Caco-2 (cell line): ENCODE results near the gene TTC16. TPM values are rescaled to one million over a fixed set of nuclear protein-coding genes. Genes with fewer than 3 reads are reported as not detected.

Experiments
- BruUV-seq: library from RNA; stranded (reverse); fragments of 400-500 nt; replicated peaks from 2 replicates; lab custom pipeline; 2021; lab: Mats Ljungman, UMichigan
- CTCF ChIA-PET: fragments of 300-600 bp; sonication (Branson Sonifier 250); formaldehyde crosslinking; loops from one replicate; lab custom pipeline; 2022; ENCODE audit warnings: antibody characterized with exemption; lab: Charles Lee
- POLR2A ChIA-PET: fragments of 300-600 bp; sonication (Branson Sonifier 250); formaldehyde crosslinking; loops from one replicate; lab custom pipeline; 2022; ENCODE audit warnings: antibody characterized with exemption; lab: Charles Lee
- DNase-seq, 2 experiments: peaks; one replicate each; pipeline versions ENCODE4 v3.0.0 to v3.0.0-alpha.2; 2020 to 2022
- H3K27me3 ChIP-seq: replicated peaks from 2 replicates; pipeline ENCODE4 v1.6.0; 2011; ENCODE audit warnings: low read length; ENCODE audit not compliant: control insufficient read depth, insufficient read depth
- H3K36me3 ChIP-seq: 2 replicates; pipeline ENCODE4 v1.5.1; 2011; ENCODE audit warnings: low read length; ENCODE audit not compliant: control insufficient read depth, insufficient read depth
- H3K4me1 ChIP-seq: fragments of 250-450 bp; sonication (Bioruptor Pico); 2 replicates; pipeline ENCODE4 v1.5.1; 2020; ENCODE audit warnings: mild to moderate bottlenecking
- H3K4me3 ChIP-seq: 2 replicates; pipeline ENCODE4 v1.5.1; 2011; ENCODE audit warnings: low read depth, mild to moderate bottlenecking, control low read depth, low read length
- H3K9me3 ChIP-seq: fragments of 250-450 bp; sonication (Bioruptor Pico); 2 replicates; pipeline ENCODE4 v1.5.1; 2020; ENCODE audit warnings: mild to moderate bottlenecking, moderate library complexity
- H3K27ac Mint-ChIP-seq: one replicate; pipeline ENCODE4 v1.8.0; 2022; ENCODE audit warnings: mixed read lengths; ENCODE audit not compliant: unreplicated experiment
- H3K27me3 Mint-ChIP-seq: one replicate; pipeline ENCODE4 v1.8.0; 2022; ENCODE audit warnings: mixed read lengths; ENCODE audit not compliant: insufficient read depth, unreplicated experiment
- H3K36me3 Mint-ChIP-seq: one replicate; pipeline ENCODE4 v1.8.0; 2022; ENCODE audit warnings: mild to moderate bottlenecking, mixed read lengths; ENCODE audit not compliant: insufficient read depth, unreplicated experiment
- H3K4me1 Mint-ChIP-seq: one replicate; pipeline ENCODE4 v1.8.0; 2022; ENCODE audit warnings: low read depth, mixed read lengths; ENCODE audit not compliant: unreplicated experiment
- H3K4me3 Mint-ChIP-seq: one replicate; pipeline ENCODE4 v1.8.0; 2022; ENCODE audit warnings: mild to moderate bottlenecking, moderate library complexity, mixed read lengths; ENCODE audit not compliant: unreplicated experiment
- H3K9me3 Mint-ChIP-seq: one replicate; pipeline ENCODE4 v1.8.0; 2022; ENCODE audit warnings: mixed read lengths; ENCODE audit not compliant: unreplicated experiment
- CTCF ChIP-seq, 2 experiments: fragments of 200-600 bp in 1 of 2; IDR thresholded peaks; 1 replicate in 1 of 2; 2 replicates in 1 of 2; pipeline versions ENCODE4 v1.5.1 to v1.8.0; 2011 to 2022; ENCODE audit warnings: antibody characterized with exemption in 1 of 2, control low read depth in 1 of 2, inconsistent platforms in 1 of 2, low read depth in 1 of 2, low read length in 1 of 2, mild to moderate bottlenecking in 1 of 2, moderate library complexity in 1 of 2; ENCODE audit not compliant: insufficient read depth in 1 of 2, severe bottlenecking in 1 of 2, unreplicated experiment in 1 of 2
- intact Hi-C: fragments of 100-400 bp; cut with micrococcal nuclease; formaldehyde crosslinking; loops from one replicate; pipeline ENCODE4 v1.10.0; 2022; ENCODE audit not compliant: unreplicated experiment
- total RNA-seq: library from RNA; stranded (reverse); gene quantifications from 2 replicates; pipeline ENCODE4 v1.2.3, GENCODE V29; 2022

Gene TTC16
- total RNA-seq, 1 experiment from 2014 or later = not detected

- intact Hi-C loops = no loop called here
- Mint-ChIP-seq H3K4me1 (peaks cover 5% of the 10 kb centered on the region), H3K9me3 (no peaks in the 10 kb centered on the region), H3K36me3 (peaks cover 5% of the 10 kb centered on the region), H3K4me3 (no peak overlapping the region), H3K27ac (no peak overlapping the region), H3K27me3 (no peaks in the 10 kb centered on the region)
- Histone ChIP-seq H3K4me3 (no peak overlapping the region), H3K36me3 (no peaks in the 10 kb centered on the region), H3K4me1 (peaks cover 6% of the 10 kb centered on the region), H3K9me3 (no peaks in the 10 kb centered on the region), H3K27me3 (no peaks in the 10 kb centered on the region)
- BruUV-seq = no TSS peak
- DNase-seq = no peak
- CTCF ChIA-PET = no interaction called here
- no peak for TF ChIP-seq CTCF (IDR thresholded peaks at IDR 0.05; ENCODE audit: insufficient read depth in 1 of 2, low read depth in 1 of 2, low read length in 1 of 2, severe bottlenecking in 1 of 2, unreplicated experiment in 1 of 2)
- POLR2A ChIA-PET = no interaction called here
These were observed 26.4 kb upstream of the TTC16 start for GRCh38 chr9:127689329-127690000.

- no peak overlapping the region for H3K4me3 Mint-ChIP-seq
- no peaks in the 10 kb centered on the region for H3K4me1 Mint-ChIP-seq
- Histone ChIP-seq H3K4me3 (no peak overlapping the region), H3K36me3 (no peaks in the 10 kb centered on the region), H3K9me3 (no peaks in the 10 kb centered on the region), H3K4me1 (peaks cover 6% of the 10 kb centered on the region), H3K27me3 (no peaks in the 10 kb centered on the region)
- no peak for TF ChIP-seq CTCF (IDR thresholded peaks at IDR 0.05; ENCODE audit: insufficient read depth in 1 of 2, low read depth in 1 of 2, low read length in 1 of 2, severe bottlenecking in 1 of 2, unreplicated experiment in 1 of 2)
- CTCF ChIA-PET = interaction anchor here (0.7 to 2.0 kb wide), 2 partner anchors 37 to 44 kb away, joined by 7 to 13 read pairs; partner anchors contain the start of gene TOR2A
- no peak for DNase-seq
- no peaks in the 10 kb centered on the region for H3K27me3 Mint-ChIP-seq
- intact Hi-C loops = no loop called here
- POLR2A ChIA-PET = no interaction called here
- H3K9me3 Mint-ChIP-seq = no peaks in the 10 kb centered on the region
- no TSS peak for BruUV-seq
- no peak overlapping the region for H3K27ac Mint-ChIP-seq
- H3K36me3 Mint-ChIP-seq = no peaks in the 10 kb centered on the region
These were observed 25.1 kb upstream of the TTC16 start for GRCh38 chr9:127690735-127691134.

- BruUV-seq = no TSS peak
- POLR2A ChIA-PET = no interaction called here
- Mint-ChIP-seq H3K27me3 (no peaks in the 10 kb centered on the region), H3K27ac (no peak overlapping the region), H3K36me3 (no peaks in the 10 kb centered on the region), H3K9me3 (no peaks in the 10 kb centered on the region), H3K4me1 (no peaks in the 10 kb centered on the region), H3K4me3 (no peak overlapping the region)
- Histone ChIP-seq H3K9me3 (no peaks in the 10 kb centered on the region), H3K27me3 (no peaks in the 10 kb centered on the region), H3K4me3 (no peak overlapping the region), H3K36me3 (no peaks in the 10 kb centered on the region), H3K4me1 (no peaks in the 10 kb centered on the region; the same call in 1 of the 2 replicates)
- DNase-seq = no peak
- no peak for TF ChIP-seq CTCF (IDR thresholded peaks at IDR 0.05; ENCODE audit: insufficient read depth in 1 of 2, low read depth in 1 of 2, low read length in 1 of 2, severe bottlenecking in 1 of 2, unreplicated experiment in 1 of 2)
- CTCF ChIA-PET = interaction anchor here (2.0 kb wide), 1 partner anchor 43 kb away, joined by 7 read pairs; the partner anchor contains the start of gene TOR2A
- intact Hi-C loops = no loop called here
These were observed 23.8 kb upstream of the TTC16 start for GRCh38 chr9:127692071-127692470.
